GM18526 (cell line): ENCODE data around the gene PERM1.
A peak's percentile ranks its signal among the peaks of the same experiment; 100 is the strongest.

Experiments
- POLR2A ChIP-seq: IDR thresholded peaks from 3 replicates; pipeline ENCODE4 v1.6.1; 2011; ENCODE audit not compliant: insufficient read length; ENCODE audit errors: extremely low read depth

PERM1 gene

GRCh38 chr1:973459-974292 is 8.2 kb downstream of the PERM1 start:
- TF ChIP-seq POLR2A, result no peak

GRCh38 chr1:972726-973458 is 9.0 kb downstream of the PERM1 start:
- no peak for TF ChIP-seq POLR2A

- no peak for TF ChIP-seq POLR2A
Observed at GRCh38 chr1:971751-972506, 10.0 kb downstream of the PERM1 start.

- TF ChIP-seq POLR2A, result no peak
Observed at GRCh38 chr1:970973-971730, 10.7 kb downstream of the PERM1 start.

- TF ChIP-seq POLR2A, result no peak
Observed at GRCh38 chr1:970242-970972, 11.5 kb downstream of the PERM1 start.

- no peak for TF ChIP-seq POLR2A
Observed at GRCh38 chr1:969260-969855, 12.5 kb downstream of the PERM1 start.

- TF ChIP-seq POLR2A, result no peak
Observed at GRCh38 chr1:967466-968343, 14.2 kb downstream of the PERM1 start.

GRCh38 chr1:966704-967300 is 15.1 kb downstream of the PERM1 start:
- peak; percentile 33 for TF ChIP-seq POLR2A

- no peak for TF ChIP-seq POLR2A
Observed at GRCh38 chr1:966135-966703, 15.7 kb downstream of the PERM1 start, which contains the start of gene PLEKHN1. PLEKHN1 (plus strand) TSS chr1:966482; CDS start chr1:966532, 50 bp downstream.

- TF ChIP-seq POLR2A, result no peak
Observed at GRCh38 chr1:965526-966134, 16.3 kb downstream of the PERM1 start.

- TF ChIP-seq POLR2A, result no peak
Observed at GRCh38 chr1:964691-965525, 17.0 kb downstream of the PERM1 start.
